BLaER1 treated with 17β-estradiol and CSF1 and Interleukin-3, amounts not matched to agents 10 nM and 100 nM (cell line): ENCODE results near the gene TGFBR2.
"Not testable (repeated sequence)": the region's sequence is repeated elsewhere in the genome, so short reads cannot be mapped to it uniquely, and the experiment has no call there.

Experiments used
- H3K27ac ChIP-seq, 11 experiments: shearing (Covaris generic); formaldehyde crosslinking; 2 replicates each; pipeline ENCODE4 v1.8.1; 2022
- H3K27me3 ChIP-seq, 11 experiments: shearing (Covaris generic); formaldehyde crosslinking; 2 replicates each; pipeline ENCODE4 v1.8.1; 2022
- H3K36me3 ChIP-seq, 11 experiments: shearing (Covaris generic); formaldehyde crosslinking; 2 replicates each; pipeline ENCODE4 v1.8.1; 2022
- H3K4me1 ChIP-seq, 10 experiments: shearing (Covaris generic); formaldehyde crosslinking; 2 replicates each; pipeline ENCODE4 v1.8.1; 2022
- H3K4me2 ChIP-seq, 11 experiments: shearing (Covaris generic); formaldehyde crosslinking; 2 replicates each; pipeline ENCODE4 v1.8.1; 2022
- H3K4me3 ChIP-seq, 10 experiments: shearing (Covaris generic); formaldehyde crosslinking; 2 replicates each; pipeline ENCODE4 v1.8.1; 2022
- H3K9ac ChIP-seq, 11 experiments: shearing (Covaris generic); formaldehyde crosslinking; 2 replicates each; pipeline ENCODE4 v1.8.1; 2022
- H3K9me3 ChIP-seq, 11 experiments: shearing (Covaris generic); formaldehyde crosslinking; replicated peaks in 1 of 11; 2 replicates each; pipeline ENCODE4 v1.8.1; 2022
- H4K20me1 ChIP-seq, 11 experiments: shearing (Covaris generic); formaldehyde crosslinking; 2 replicates each; pipeline ENCODE4 v1.8.1; 2022
- Cebpa-rat ChIP-seq, 11 experiments: shearing (Covaris generic); IDR thresholded peaks; 2 replicates each; pipeline ENCODE4 v1.8.1; 2022

The TGFBR2 gene

DNA sequence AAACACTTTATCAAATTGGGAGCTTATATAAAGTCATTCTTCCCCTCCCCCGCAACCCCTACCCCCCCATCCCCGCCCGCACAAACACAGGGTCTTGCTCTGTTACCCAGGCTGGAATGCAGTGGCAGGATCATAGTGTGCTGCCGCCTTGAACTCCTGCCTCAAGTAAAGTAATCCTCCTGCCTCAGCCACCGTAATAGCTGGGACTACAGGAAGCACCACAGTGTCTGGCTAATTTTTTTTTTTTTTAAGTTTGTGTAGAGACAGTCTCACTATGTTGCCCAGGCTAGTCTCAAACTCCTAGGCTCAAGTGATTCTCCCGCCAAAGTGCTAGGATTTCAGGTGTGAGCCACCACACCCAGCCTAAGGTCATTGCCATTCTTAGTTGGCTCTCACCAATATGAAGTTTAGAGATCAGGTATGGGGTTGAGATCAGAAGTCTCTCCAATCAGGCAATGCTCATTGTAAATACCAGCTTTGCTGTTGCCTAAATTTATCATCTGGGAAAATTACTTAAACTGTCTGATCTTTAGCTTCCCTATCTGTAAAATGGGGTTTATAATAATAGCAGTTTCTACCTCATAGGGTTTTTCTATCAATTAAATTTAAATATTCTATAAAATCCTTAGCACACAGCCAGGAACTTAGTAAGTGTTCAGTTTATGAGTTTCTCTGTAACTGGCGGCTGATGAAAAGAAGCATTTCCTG is 60.3 kb downstream of the TGFBR2 start:
- H3K4me3 ChIP-seq: no peak overlapping the region
- TF ChIP-seq Cebpa-rat (IDR thresholded peaks at IDR 0.05): no peak
- peaks cover 39 to 59% (median 52%) of the 10 kb centered on the region in 11 experiments for H3K36me3 ChIP-seq
- H3K27ac ChIP-seq: peak overlapping the region in 9 of 11 experiments; percentile 2 to 66 (median 43); a peak in 16 of 22 replicates
- H3K9ac ChIP-seq: peak overlapping the region in 2 of 11 experiments; percentile 17 to 24; a peak in 1 of 22 replicates
- H3K4me2 ChIP-seq: peak overlapping the region; percentile 43 to 75 (median 69)
- H4K20me1 ChIP-seq: peaks cover 0 to 78% (median 0%) of the 10 kb centered on the region in 11 experiments; a peak in 8 of 22 replicates
- H3K4me1 ChIP-seq: peaks cover 65 to 79% (median 70%) of the 10 kb centered on the region in 10 experiments
- H3K27me3 ChIP-seq: no peaks in the 10 kb centered on the region
- H3K9me3 ChIP-seq: peaks cover 0 to 12% (median 0%) of the 10 kb centered on the region in 11 experiments; a peak in 4 of 22 replicates

DNA sequence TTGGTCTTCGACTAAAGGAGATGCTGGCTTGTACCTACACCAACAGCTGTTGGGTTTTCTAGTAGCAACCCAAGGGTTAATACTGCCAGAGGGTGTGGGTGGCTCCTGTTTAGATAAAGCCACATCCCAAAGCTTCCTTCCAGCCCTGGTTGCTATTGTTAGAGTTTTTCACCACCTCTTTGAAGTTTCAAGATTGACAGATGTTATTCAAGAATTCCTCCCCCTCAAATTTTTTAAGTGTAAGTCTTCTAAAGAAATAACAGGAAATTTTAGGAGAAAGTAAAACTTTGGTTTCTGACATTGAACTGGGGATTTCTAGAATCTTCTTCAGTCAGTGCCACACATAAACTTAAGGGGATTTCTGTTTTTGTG is 60.9 kb downstream of the TGFBR2 start:
- peaks cover 0 to 12% (median 0%) of the 10 kb centered on the region in 11 experiments; a peak in 4 of 22 replicates for H3K9me3 ChIP-seq
- H3K4me1 ChIP-seq: peaks cover 61 to 73% (median 66%) of the 10 kb centered on the region in 10 experiments
- H3K9ac ChIP-seq: peak overlapping the region in 2 of 11 experiments; percentile 17 to 24; a peak in 1 of 22 replicates
- no peak overlapping the region for H3K4me3 ChIP-seq
- peaks cover 43 to 59% (median 52%) of the 10 kb centered on the region in 11 experiments for H3K36me3 ChIP-seq
- H3K27ac ChIP-seq: peak overlapping the region in 9 of 11 experiments; percentile 2 to 66 (median 43); a peak in 16 of 22 replicates
- H3K27me3 ChIP-seq: no peaks in the 10 kb centered on the region
- H4K20me1 ChIP-seq: peaks cover 0 to 78% (median 0%) of the 10 kb centered on the region in 11 experiments; a peak in 8 of 22 replicates
- peak overlapping the region; percentile 43 to 75 (median 69) for H3K4me2 ChIP-seq
- no peak for TF ChIP-seq Cebpa-rat (IDR thresholded peaks at IDR 0.05)

DNA sequence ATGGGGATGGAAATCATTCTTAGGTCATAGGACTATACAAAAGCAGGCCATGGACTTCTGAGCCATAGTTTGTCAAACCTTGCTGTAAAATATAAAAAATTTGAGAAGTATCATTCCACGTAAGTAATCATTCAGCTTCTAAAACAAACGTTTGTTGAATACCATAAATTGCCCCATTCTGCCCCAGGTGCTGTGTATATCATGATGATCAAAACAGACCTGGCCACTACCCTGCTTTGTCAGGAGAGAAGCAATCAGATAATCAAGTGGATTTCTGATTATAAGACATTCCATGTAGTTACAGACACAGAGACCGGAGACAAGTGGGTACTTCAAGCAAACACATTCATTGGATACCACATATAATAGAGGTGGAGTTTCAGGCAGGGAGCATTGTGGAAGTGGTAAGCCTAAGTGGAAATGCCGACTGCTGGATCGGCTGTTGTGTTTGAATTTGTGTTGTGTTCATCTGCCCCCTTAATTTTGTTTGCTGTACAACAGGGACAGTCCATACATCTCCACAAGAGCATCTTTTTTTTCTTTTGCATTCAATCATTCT is 61.7 kb downstream of the TGFBR2 start:
- H4K20me1 ChIP-seq: peaks cover 0 to 76% (median 0%) of the 10 kb centered on the region in 11 experiments; a peak in 7 of 22 replicates
- no peak overlapping the region for H3K9ac ChIP-seq
- peak overlapping the region; percentile 27 to 75 (median 69); a peak in 16 of 22 replicates for H3K4me2 ChIP-seq
- H3K27ac ChIP-seq: peak overlapping the region in 8 of 11 experiments; percentile 19 to 65 (median 40); a peak in 9 of 22 replicates
- H3K4me3 ChIP-seq: no peak overlapping the region
- no peaks in the 10 kb centered on the region for H3K27me3 ChIP-seq
- no peak for TF ChIP-seq Cebpa-rat (IDR thresholded peaks at IDR 0.05)
- H3K9me3 ChIP-seq: peaks cover 0 to 12% (median 0%) of the 10 kb centered on the region in 11 experiments; a peak in 4 of 22 replicates
- H3K36me3 ChIP-seq: peaks cover 51 to 59% (median 56%) of the 10 kb centered on the region in 11 experiments
- peaks cover 56 to 67% (median 62%) of the 10 kb centered on the region in 10 experiments for H3K4me1 ChIP-seq

DNA sequence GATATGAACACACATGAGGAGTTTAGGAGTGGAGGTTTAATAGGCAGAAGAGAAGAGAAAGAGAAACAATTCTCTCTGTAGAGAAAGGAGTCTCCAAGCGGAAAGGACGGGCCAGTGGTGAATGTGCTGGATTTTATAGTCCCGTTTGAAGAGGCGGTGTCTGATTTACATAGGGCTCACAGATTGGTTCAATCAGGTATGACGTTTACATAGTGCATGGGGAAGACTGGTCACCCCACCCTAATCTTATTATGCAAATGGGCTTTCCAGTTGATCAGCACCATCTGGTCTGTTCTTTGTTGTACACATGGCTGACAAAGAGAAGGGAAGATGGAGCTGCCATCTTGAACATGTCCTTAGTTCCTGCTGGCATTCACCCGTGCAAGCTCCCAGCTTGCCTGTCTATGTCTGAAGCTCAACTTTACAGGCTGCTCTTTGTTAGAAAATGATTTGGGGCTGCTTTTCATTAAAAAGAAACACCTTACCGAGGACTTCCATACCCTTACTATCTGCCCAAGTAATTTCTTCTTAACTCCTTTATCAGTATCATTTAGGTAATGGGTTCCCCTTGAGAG is 63.0 kb downstream of the TGFBR2 start:
- H4K20me1 ChIP-seq: peaks cover 0 to 76% (median 0%) of the 10 kb centered on the region in 11 experiments; a peak in 8 of 22 replicates
- H3K4me2 ChIP-seq: peak overlapping the region in 1 of 11 experiments; percentile 10; a peak in 1 of 22 replicates
- H3K4me3 ChIP-seq, H3K27me3 ChIP-seq, H3K9ac ChIP-seq: not testable (repeated sequence)
- peaks cover 62 to 72% (median 69%) of the 10 kb centered on the region in 11 experiments for H3K36me3 ChIP-seq
- peak overlapping the region in 4 of 11 experiments; percentile 1 to 33 (median 14); a peak in 6 of 22 replicates for H3K27ac ChIP-seq
- peaks cover 0 to 12% (median 0%) of the 10 kb centered on the region in 11 experiments; a peak in 4 of 22 replicates for H3K9me3 ChIP-seq
- H3K4me1 ChIP-seq: peaks cover 49 to 65% (median 57%) of the 10 kb centered on the region in 10 experiments

DNA sequence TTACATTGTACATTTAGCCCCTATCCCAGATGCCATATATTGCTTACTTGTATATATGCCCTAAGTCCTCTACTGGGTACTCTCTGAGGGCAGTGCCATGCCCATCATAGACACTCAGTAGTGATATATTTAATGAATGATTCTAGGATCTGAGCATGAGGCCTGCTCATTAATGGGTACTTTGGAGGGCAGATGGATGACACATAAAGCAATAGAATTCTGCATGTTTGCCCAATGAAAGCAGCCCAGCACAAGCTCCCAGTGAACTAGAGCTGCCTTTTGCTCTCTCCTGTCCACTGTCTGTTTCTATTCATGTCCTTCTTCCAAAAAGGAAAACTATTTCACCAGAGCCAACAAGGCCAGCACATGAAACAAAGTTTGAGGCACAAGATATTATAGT is 63.9 kb downstream of the TGFBR2 start:
- Histone ChIP-seq H3K9me3 (peaks cover 0 to 18% (median 0%) of the 10 kb centered on the region in 11 experiments; a peak in 4 of 22 replicates), H3K9ac (no peak overlapping the region), H3K36me3 (peaks cover 70 to 79% (median 77%) of the 10 kb centered on the region in 11 experiments), H4K20me1 (peaks cover 0 to 68% (median 6%) of the 10 kb centered on the region in 11 experiments; a peak in 7 of 22 replicates), H3K4me1 (peaks cover 41 to 63% (median 54%) of the 10 kb centered on the region in 10 experiments), H3K27me3 (no peaks in the 10 kb centered on the region), H3K4me2 (no peak overlapping the region), H3K27ac (0 out of 22 replicates have a peak overlapping the region, but pooled peaks of 1 of the 11 experiments have one; percentile 17), H3K4me3 (no peak overlapping the region)
- no peak for TF ChIP-seq Cebpa-rat (IDR thresholded peaks at IDR 0.05)

DNA sequence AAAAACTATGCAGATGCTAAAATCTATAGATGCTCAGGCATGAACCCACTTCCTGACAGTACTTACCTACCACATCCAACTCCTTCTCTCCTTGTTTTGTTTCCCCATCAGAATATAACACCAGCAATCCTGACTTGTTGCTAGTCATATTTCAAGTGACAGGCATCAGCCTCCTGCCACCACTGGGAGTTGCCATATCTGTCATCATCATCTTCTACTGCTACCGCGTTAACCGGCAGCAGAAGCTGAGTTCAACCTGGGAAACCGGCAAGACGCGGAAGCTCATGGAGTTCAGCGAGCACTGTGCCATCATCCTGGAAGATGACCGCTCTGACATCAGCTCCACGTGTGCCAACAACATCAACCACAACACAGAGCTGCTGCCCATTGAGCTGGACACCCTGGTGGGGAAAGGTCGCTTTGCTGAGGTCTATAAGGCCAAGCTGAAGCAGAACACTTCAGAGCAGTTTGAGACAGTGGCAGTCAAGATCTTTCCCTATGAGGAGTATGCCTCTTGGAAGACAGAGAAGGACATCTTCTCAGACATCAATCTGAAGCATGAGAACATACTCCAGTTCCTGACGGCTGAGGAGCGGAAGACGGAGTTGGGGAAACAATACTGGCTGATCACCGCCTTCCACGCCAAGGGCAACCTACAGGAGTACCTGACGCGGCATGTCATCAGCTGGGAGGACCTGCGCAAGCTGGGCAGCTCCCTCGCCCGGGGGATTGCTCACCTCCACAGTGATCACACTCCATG is 65.3 kb downstream of the TGFBR2 start:
- Histone ChIP-seq H3K4me3 (no peak overlapping the region), H3K9ac (no peak overlapping the region), H3K27me3 (no peaks in the 10 kb centered on the region), H4K20me1 (peaks cover 0 to 65% (median 7%) of the 10 kb centered on the region in 11 experiments; a peak in 7 of 22 replicates), H3K27ac (peak overlapping the region in 4 of 11 experiments; percentile 1 to 30 (median 9); a peak in 4 of 22 replicates), H3K9me3 (peaks cover 0 to 18% (median 0%) of the 10 kb centered on the region in 11 experiments; a peak in 4 of 22 replicates), H3K4me2 (no peak overlapping the region), H3K4me1 (peaks cover 28 to 59% (median 45%) of the 10 kb centered on the region in 10 experiments), H3K36me3 (peaks cover 84 to 93% (median 90%) of the 10 kb centered on the region in 11 experiments)
- no peak for TF ChIP-seq Cebpa-rat (IDR thresholded peaks at IDR 0.05)

DNA sequence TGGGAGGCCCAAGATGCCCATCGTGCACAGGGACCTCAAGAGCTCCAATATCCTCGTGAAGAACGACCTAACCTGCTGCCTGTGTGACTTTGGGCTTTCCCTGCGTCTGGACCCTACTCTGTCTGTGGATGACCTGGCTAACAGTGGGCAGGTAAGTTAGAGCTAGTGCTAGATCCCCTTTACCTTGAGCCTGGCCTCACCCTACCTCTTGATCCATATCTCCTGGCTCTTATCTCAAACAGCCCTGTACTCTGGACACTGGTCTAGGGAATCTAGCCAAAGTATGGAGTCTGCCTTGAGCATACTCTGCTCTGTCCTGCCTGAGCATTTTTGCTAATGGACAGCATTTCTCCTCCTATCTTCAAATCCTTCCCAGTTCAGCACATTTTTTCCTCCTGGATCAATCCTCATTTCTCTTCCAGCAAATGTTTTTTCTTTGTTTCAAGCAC is 65.9 kb downstream of the TGFBR2 start:
- H3K9ac ChIP-seq: no peak overlapping the region
- H3K27me3 ChIP-seq: no peaks in the 10 kb centered on the region
- no peak for TF ChIP-seq Cebpa-rat (IDR thresholded peaks at IDR 0.05)
- peaks cover 90 to 99% (median 96%) of the 10 kb centered on the region in 11 experiments for H3K36me3 ChIP-seq
- H3K9me3 ChIP-seq: peaks cover 0 to 18% (median 0%) of the 10 kb centered on the region in 11 experiments; a peak in 4 of 22 replicates
- H3K4me1 ChIP-seq: peaks cover 22 to 59% (median 41%) of the 10 kb centered on the region in 10 experiments
- H3K27ac ChIP-seq: peak overlapping the region in 6 of 11 experiments; percentile 9 to 49 (median 38); a peak in 9 of 22 replicates
- peaks cover 0 to 65% (median 8%) of the 10 kb centered on the region in 11 experiments; a peak in 7 of 22 replicates for H4K20me1 ChIP-seq
- no peak overlapping the region for H3K4me3 ChIP-seq
- H3K4me2 ChIP-seq: no peak overlapping the region
